ENCODE results near the gene GRIN3B. TPM values are rescaled to one million over a fixed set of nuclear protein-coding genes. Genes with fewer than 3 reads are reported as not detected.

Gene GRIN3B
- total and polyA plus RNA-seq, 2 of the 8 experiments (the other 6 are each of a cell fraction or from before 2014, with no cell fraction given) = 0.45 to 1.0 TPM

DNA sequence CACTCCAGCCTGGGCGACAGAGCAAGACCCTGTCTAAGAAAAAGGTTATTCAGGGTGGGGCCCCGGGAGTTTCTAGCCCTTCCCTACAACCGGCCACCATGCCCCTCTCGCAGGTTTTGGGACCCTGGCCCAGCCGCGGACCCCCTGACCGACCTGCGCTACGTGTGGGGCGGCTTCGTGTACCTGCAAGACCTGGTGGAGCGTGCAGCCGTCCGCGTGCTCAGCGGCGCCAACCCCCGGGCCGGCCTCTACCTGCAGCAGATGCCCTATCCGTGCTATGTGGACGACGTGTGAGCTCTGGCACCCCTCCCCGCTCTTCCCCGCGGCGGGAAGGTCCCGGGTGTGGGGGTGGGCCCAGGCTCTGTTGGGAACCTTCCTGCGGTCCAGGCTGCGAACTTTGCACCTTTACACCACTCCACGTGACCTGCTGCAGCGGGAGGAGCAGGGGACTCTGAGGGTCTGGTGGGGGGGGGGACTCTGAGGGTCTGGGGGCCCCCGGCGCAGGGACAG is 46.0 kb downstream of the GRIN3B start:
- Histone ChIP-seq H2BK5ac (ENCODE audit: low read depth, low read length) (no peak overlapping the region), H4K8ac (ENCODE audit: extremely low read depth, insufficient read depth, low read length) (no peak overlapping the region; the same call in 1 of the 2 replicates), H2AFZ (ENCODE audit: low read length) (no peak overlapping the region), H3K4me2 (ENCODE audit: insufficient read depth in 1 of 2, low read depth in 2 of 2, low read length in 2 of 2) (no peak overlapping the region), H2BK15ac (ENCODE audit: low read length) (no peak overlapping the region), H3K36me3 (ENCODE audit: control insufficient read depth in 2 of 4, insufficient read depth in 4 of 4, low read length in 3 of 4) (peaks cover 0 to 14% (median 0%) of the 10 kb centered on the region in 4 experiments; a peak in 1 of 8 replicates), H3K9me3 (ENCODE audit: insufficient read depth in 2 of 2, low read depth in 1 of 2, low read length in 1 of 2) (peaks cover 0 to 5% of the 10 kb centered on the region in 2 experiments; a peak in 1 of 4 replicates), H3K18ac (ENCODE audit: extremely low read depth, low read length) (no peak overlapping the region), H3K9ac (replicated peaks in 1 of 4; ENCODE audit: extremely low read depth in 1 of 4, low read depth in 3 of 4, low read length in 3 of 4) (no peak overlapping the region), H3K79me1 (ENCODE audit: low read depth, low read length) (no peaks in the 10 kb centered on the region), H2AK5ac (ENCODE audit: low read depth, low read length) (no peak overlapping the region), H3K23me2 (ENCODE audit: low read depth, low read length) (no peaks in the 10 kb centered on the region), H2BK20ac (ENCODE audit: low read length) (no peak overlapping the region), H2BK120ac (replicated peaks; ENCODE audit: low read depth, low read length) (no peak overlapping the region), H3K56ac (replicated peaks; ENCODE audit: insufficient read length, low read depth, low read length) (no peak overlapping the region), H3K79me2 (ENCODE audit: control insufficient read depth in 1 of 2, insufficient read depth in 2 of 2, low read length in 2 of 2) (no peaks in the 10 kb centered on the region), H3K4me3 (ENCODE audit: extremely low read depth in 1 of 4, insufficient read depth in 2 of 4, low read depth in 3 of 4, low read length in 4 of 4) (no peak overlapping the region), H2BK12ac (ENCODE audit: low read depth, low read length) (no peak overlapping the region), H3K14ac (ENCODE audit: insufficient read length) (no peak overlapping the region), H4K20me1 (replicated peaks in 1 of 2; ENCODE audit: control insufficient read depth in 1 of 2, insufficient read depth in 2 of 2, low read length in 2 of 2) (peaks cover 0 to 2% of the 10 kb centered on the region in 2 experiments), H3K27me3 (replicated peaks in 1 of 4; ENCODE audit: control insufficient read depth in 3 of 4, extremely low read depth in 1 of 4, insufficient read depth in 3 of 4, low read length in 3 of 4) (no peaks in the 10 kb centered on the region), H3K27ac (ENCODE audit: low read depth, low read length) (no peak overlapping the region), H3K23ac (ENCODE audit: insufficient read length) (no peak overlapping the region), H4K5ac (ENCODE audit: insufficient read length, low read depth, low read length) (no peak overlapping the region), H4K91ac (replicated peaks; ENCODE audit: insufficient read length, low read length) (no peak overlapping the region), H3K4ac (replicated peaks; ENCODE audit: insufficient read length, low read depth, low read length) (no peak overlapping the region), H3K4me1 (replicated peaks in 1 of 4; ENCODE audit: control insufficient read depth in 3 of 4, insufficient read depth in 4 of 4, low read length in 3 of 4) (peaks cover 0 to 2% (median 2%) of the 10 kb centered on the region in 4 experiments; a peak in 3 of 7 replicates)
- POLR2A ChIA-PET (ENCODE audit: partially characterized antibody) = interaction anchor here (1.1 to 16.4 kb wide), 4 partner anchors 9 to 223 kb away, joined by 3 to 509 read pairs (median 6); partner anchors contain the start of genes CIRBP, CNN2 and RNU6-2
- FAIRE-seq (no peak), DNase-seq (ENCODE audit: low read depth in 1 of 2, low spot score in 2 of 2) (no peak)
- 94% methylated on average over 31 of the region's 33 CpGs; no CpG with 5 or more reads in 1 of the 2 experiments for WGBS, 2 experiments (ENCODE audit: extremely low coverage in 1 of 2, insufficient coverage in 1 of 2, insufficient read length in 1 of 2, insufficient replicate concordance in 2 of 2, low coverage in 1 of 2, low lambda C conversion rate in 2 of 2, missing lambda C conversion rate in 1 of 2)
- CTCF ChIA-PET (ENCODE audit: partially characterized antibody) = interaction anchor here (1.2 to 1.4 kb wide), 2 partner anchors 19 to 39 kb away, joined by 3 to 4 read pairs; no protein-coding TSS in a partner anchor
- TF ChIP-seq TBP (IDR thresholded peaks at IDR 0.05; ENCODE audit: low read depth, low read length) (no peak), CBX8 (IDR thresholded peaks at IDR 0.05; ENCODE audit: borderline replicate concordance, low read depth, low read length) (no peak), TAF7 (optimal IDR thresholded peaks at IDR 0.05; ENCODE audit: borderline replicate concordance, low read depth, low read length) (no peak), SIN3A (conservative IDR thresholded peaks at IDR 0.05 in 1 of 2, IDR thresholded peaks at IDR 0.05 in 1 of 2; ENCODE audit: low read depth in 1 of 2, low read length in 2 of 2) (no peak), FOSL1 (IDR thresholded peaks at IDR 0.05; ENCODE audit: insufficient read depth, low read depth, low read length) (no peak), SP1 (IDR thresholded peaks at IDR 0.05; ENCODE audit: low read depth, low read length) (no peak), RFX5 (IDR thresholded peaks at IDR 0.05; ENCODE audit: borderline replicate concordance, low read depth, low read length) (no peak), YY1 (IDR thresholded peaks at IDR 0.05; ENCODE audit: low read depth, low read length) (no peak), NANOG (IDR thresholded peaks at IDR 0.05; ENCODE audit: insufficient read depth, low read depth, low read length, poor library complexity, severe bottlenecking) (no peak), SIX5 (IDR thresholded peaks at IDR 0.05; ENCODE audit: low read depth, low read length) (no peak), ASH2L (IDR thresholded peaks at IDR 0.05; ENCODE audit: low read length) (no peak)
- TF ChIP-seq, protein P1, sequence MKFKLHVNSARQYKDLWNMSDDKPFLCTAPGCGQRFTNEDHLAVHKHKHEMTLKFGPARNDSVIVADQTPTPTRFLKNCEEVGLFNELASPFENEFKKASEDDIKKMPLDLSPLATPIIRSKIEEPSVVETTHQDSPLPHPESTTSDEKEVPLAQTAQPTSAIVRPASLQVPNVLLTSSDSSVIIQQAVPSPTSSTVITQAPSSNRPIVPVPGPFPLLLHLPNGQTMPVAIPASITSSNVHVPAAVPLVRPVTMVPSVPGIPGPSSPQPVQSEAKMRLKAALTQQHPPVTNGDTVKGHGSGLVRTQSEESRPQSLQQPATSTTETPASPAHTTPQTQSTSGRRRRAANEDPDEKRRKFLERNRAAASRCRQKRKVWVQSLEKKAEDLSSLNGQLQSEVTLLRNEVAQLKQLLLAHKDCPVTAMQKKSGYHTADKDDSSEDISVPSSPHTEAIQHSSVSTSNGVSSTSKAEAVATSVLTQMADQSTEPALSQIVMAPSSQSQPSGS (IDR thresholded peaks at IDR 0.05; ENCODE audit: low read length) = no peak

Data from H1 (cell line).